GM12878 (cell line): ENCODE measurements around the gene ZNF768. TPM values are rescaled to one million over a fixed set of nuclear protein-coding genes. Genes with fewer than 3 reads are reported as not detected.

Source experiments
- CHD2 ChIP-seq: IDR thresholded peaks from 2 replicates; pipeline ENCODE4 v1.6.1; 2011; ENCODE audit warnings: low read depth, low read length, improper control_type of control experiment, borderline replicate concordance
- YBX1 ChIP-seq: fragments of 450-650 bp; IDR thresholded peaks from 2 replicates; pipeline ENCODE4 v1.6.1; 2016; ENCODE audit warnings: antibody characterized with exemption
- polyA plus RNA-seq, 11 experiments: library from polyadenylated mRNA; depleted of rRNA in 4 of 11; unstranded in 6 of 11; stranded (reverse) in 5 of 11; fragments of >200 nt; fragmentation: Nextera tagmentation in 4 of 11; fragmentation: Illumina TruSeq in 1 of 11; extraction: Ambion mirVana in 4 of 11; extraction: Trizol in 1 of 11; gene quantifications; 1 replicate in 1 of 11; 2 replicates in 10 of 11; pipeline versions ENCODE4 v1.2.1 to v1.2.3, GENCODE V29; 2011 to 2016; ENCODE audit warnings: inconsistent platforms in 2 of 11, missing spikeins in 2 of 11, low read depth in 1 of 11
- total RNA-seq, 4 experiments: library from RNA; depleted of rRNA in 3 of 4; stranded (reverse); fragments of >200 nt in 3 of 4; fragmentation: Illumina TruSeq in 1 of 4; extraction: Trizol in 1 of 4; gene quantifications; 2 replicates each; pipeline versions ENCODE4 v1.2.1 to v1.2.3, GENCODE V29; 2013 to 2021
- TF ChIP-seq, protein P1 (sequence below): fragments of 450-650 bp; IDR thresholded peaks from 2 replicates; pipeline ENCODE4 v1.6.1; 2018; ENCODE audit warnings: borderline replicate concordance, mild to moderate bottlenecking; ENCODE audit not compliant: partially characterized antibody
- TF ChIP-seq, protein P2 (sequence below), 3 experiments: IDR thresholded peaks in 2 of 3; conservative IDR thresholded peaks in 1 of 3; 2 replicates each; pipeline ENCODE4 v1.5.1; 2011; ENCODE audit warnings: low read depth in 3 of 3, low read length in 3 of 3, mild to moderate bottlenecking in 3 of 3, control low read depth in 2 of 3, moderate library complexity in 2 of 3, inconsistent platforms in 1 of 3, mixed read lengths in 1 of 3; ENCODE audit not compliant: control insufficient read depth in 2 of 3, insufficient read depth in 1 of 3; ENCODE audit errors: extremely low read depth in 1 of 3
- TF ChIP-seq, protein P3 (sequence below): fragments of 450-650 bp; IDR thresholded peaks from 2 replicates; pipeline ENCODE4 v1.6.1; 2014; ENCODE audit warnings: mild to moderate bottlenecking
- TF ChIP-seq, protein P4 (sequence below): fragments of 150-350 bp; IDR thresholded peaks from 2 replicates; pipeline ENCODE4 v1.6.1; 2016; ENCODE audit warnings: low read depth, low read length

ZNF768 gene
- total and polyA plus RNA-seq, 10 of the 15 experiments (the other 5 are each of a cell fraction or from before 2014, with no cell fraction given): 0.05 to 23.1 (median 9.1) TPM

DNA sequence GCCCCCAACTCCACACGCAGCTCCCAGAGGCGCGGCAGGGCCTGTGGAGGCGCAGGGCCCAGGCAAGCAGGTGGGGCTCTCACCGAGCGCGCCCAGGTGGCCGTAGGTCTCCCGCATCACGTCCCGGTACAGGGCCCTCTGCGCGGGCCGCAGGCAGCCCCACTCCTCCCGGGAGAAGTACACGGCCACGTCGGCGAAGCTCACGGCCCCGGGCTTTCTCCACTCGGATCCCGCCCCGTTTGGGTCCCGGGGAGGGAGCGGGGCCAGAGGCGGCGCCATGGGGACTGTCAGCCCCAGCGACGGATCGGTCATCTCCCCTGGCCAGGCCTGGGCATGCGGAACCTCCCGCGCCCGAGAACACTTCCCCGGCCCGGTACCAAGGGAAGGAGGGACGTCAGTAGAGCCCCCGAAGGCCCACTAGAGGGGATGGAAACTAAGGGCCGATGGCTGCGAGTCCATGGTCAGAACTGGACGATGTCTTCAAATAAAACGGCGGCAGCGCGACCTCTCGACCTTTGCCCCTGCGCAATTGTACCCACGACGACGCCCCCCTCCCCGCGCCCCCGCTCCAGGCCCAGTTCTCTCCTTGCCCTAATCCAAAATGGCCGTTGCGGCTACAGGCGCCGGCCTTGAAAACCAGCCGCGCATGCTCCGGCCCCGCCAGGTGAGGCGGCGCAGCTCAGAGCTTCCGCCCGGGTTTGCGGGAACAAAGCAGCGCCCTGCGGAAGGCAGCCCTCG lies 8.2 kb upstream of the ZNF768 start, which contains the start of gene ZNF747 (continued):
- TF ChIP-seq, protein P1, sequence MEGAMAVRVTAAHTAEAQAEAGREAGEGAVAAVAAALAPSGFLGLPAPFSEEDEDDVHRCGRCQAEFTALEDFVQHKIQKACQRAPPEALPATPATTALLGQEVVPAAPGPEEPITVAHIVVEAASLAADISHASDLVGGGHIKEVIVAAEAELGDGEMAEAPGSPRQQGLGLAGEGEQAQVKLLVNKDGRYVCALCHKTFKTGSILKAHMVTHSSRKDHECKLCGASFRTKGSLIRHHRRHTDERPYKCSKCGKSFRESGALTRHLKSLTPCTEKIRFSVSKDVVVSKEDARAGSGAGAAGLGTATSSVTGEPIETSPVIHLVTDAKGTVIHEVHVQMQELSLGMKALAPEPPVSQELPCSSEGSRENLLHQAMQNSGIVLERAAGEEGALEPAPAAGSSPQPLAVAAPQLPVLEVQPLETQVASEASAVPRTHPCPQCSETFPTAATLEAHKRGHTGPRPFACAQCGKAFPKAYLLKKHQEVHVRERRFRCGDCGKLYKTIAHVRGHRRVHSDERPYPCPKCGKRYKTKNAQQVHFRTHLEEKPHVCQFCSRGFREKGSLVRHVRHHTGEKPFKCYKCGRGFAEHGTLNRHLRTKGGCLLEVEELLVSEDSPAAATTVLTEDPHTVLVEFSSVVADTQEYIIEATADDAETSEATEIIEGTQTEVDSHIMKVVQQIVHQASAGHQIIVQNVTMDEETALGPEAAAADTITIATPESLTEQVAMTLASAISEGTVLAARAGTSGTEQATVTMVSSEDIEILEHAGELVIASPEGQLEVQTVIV: peak; percentile 17
- TF ChIP-seq, protein P2, sequence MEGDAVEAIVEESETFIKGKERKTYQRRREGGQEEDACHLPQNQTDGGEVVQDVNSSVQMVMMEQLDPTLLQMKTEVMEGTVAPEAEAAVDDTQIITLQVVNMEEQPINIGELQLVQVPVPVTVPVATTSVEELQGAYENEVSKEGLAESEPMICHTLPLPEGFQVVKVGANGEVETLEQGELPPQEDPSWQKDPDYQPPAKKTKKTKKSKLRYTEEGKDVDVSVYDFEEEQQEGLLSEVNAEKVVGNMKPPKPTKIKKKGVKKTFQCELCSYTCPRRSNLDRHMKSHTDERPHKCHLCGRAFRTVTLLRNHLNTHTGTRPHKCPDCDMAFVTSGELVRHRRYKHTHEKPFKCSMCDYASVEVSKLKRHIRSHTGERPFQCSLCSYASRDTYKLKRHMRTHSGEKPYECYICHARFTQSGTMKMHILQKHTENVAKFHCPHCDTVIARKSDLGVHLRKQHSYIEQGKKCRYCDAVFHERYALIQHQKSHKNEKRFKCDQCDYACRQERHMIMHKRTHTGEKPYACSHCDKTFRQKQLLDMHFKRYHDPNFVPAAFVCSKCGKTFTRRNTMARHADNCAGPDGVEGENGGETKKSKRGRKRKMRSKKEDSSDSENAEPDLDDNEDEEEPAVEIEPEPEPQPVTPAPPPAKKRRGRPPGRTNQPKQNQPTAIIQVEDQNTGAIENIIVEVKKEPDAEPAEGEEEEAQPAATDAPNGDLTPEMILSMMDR (IDR thresholded peaks at IDR 0.05 in 2 of 3, conservative IDR thresholded peaks at IDR 0.05 in 1 of 3; ENCODE audit: control insufficient read depth in 2 of 3, extremely low read depth in 1 of 3, insufficient read depth in 1 of 3, low read depth in 3 of 3, low read length in 3 of 3): peak in 1 of 3 experiments; percentile 1; a peak in 1 of 6 replicates
- TF ChIP-seq, protein P3, sequence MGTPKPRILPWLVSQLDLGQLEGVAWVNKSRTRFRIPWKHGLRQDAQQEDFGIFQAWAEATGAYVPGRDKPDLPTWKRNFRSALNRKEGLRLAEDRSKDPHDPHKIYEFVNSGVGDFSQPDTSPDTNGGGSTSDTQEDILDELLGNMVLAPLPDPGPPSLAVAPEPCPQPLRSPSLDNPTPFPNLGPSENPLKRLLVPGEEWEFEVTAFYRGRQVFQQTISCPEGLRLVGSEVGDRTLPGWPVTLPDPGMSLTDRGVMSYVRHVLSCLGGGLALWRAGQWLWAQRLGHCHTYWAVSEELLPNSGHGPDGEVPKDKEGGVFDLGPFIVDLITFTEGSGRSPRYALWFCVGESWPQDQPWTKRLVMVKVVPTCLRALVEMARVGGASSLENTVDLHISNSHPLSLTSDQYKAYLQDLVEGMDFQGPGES: 0 out of 2 replicates have a peak, but pooled peaks have one; percentile 41
- TF ChIP-seq CHD2 (peak; percentile 75), YBX1 (no peak)
- TF ChIP-seq, protein P4, sequence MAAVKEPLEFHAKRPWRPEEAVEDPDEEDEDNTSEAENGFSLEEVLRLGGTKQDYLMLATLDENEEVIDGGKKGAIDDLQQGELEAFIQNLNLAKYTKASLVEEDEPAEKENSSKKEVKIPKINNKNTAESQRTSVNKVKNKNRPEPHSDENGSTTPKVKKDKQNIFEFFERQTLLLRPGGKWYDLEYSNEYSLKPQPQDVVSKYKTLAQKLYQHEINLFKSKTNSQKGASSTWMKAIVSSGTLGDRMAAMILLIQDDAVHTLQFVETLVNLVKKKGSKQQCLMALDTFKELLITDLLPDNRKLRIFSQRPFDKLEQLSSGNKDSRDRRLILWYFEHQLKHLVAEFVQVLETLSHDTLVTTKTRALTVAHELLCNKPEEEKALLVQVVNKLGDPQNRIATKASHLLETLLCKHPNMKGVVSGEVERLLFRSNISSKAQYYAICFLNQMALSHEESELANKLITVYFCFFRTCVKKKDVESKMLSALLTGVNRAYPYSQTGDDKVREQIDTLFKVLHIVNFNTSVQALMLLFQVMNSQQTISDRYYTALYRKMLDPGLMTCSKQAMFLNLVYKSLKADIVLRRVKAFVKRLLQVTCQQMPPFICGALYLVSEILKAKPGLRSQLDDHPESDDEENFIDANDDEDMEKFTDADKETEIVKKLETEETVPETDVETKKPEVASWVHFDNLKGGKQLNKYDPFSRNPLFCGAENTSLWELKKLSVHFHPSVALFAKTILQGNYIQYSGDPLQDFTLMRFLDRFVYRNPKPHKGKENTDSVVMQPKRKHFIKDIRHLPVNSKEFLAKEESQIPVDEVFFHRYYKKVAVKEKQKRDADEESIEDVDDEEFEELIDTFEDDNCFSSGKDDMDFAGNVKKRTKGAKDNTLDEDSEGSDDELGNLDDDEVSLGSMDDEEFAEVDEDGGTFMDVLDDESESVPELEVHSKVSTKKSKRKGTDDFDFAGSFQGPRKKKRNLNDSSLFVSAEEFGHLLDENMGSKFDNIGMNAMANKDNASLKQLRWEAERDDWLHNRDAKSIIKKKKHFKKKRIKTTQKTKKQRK: no peak
